Measurements from ENCODE around the gene TMEM18. TPM values are rescaled to one million over a fixed set of nuclear protein-coding genes. Genes with fewer than 3 reads are reported as not detected.

Gene TMEM18
- total RNA-seq, 1 experiment from 2014 or later: 33.5 TPM

- ChIA-PET RAD21 (ENCODE audit: low non-redundant PET in 1 of 2, low total read pairs in 2 of 2, uncharacterized antibody in 2 of 2, unreplicated experiment in 2 of 2) (no interaction called here), CTCF (no interaction called here), POLR2A (no interaction called here)
- H3K27me3 ChIP-seq (ENCODE audit: insufficient read depth, low read length): 0 out of 2 replicates have a peak, but pooled peaks cover 3% of the 10 kb centered on the region
- H3K4me3 ChIP-seq (replicated peaks in 1 of 2; ENCODE audit: low read depth in 1 of 2, low read length in 2 of 2): no peak overlapping the region
- no peaks in the 10 kb centered on the region for H3K79me2 ChIP-seq (ENCODE audit: insufficient read depth, low read length)
- H4K20me1 ChIP-seq (ENCODE audit: insufficient read depth): no peaks in the 10 kb centered on the region
- TF ChIP-seq ZFX (IDR thresholded peaks at IDR 0.05) (no peak), POLR2AphosphoS5 (IDR thresholded peaks at IDR 0.05; ENCODE audit: low read depth, low read length) (no peak), SRF (IDR thresholded peaks at IDR 0.05; ENCODE audit: low read depth) (no peak), EGR1 (IDR thresholded peaks at IDR 0.05; ENCODE audit: low read depth) (no peak), ATF3 (IDR thresholded peaks at IDR 0.05) (no peak), EZH2 (IDR thresholded peaks at IDR 0.05) (no peak), SIN3A (IDR thresholded peaks at IDR 0.05; ENCODE audit: low read depth) (no peak), ELF1 (IDR thresholded peaks at IDR 0.05; ENCODE audit: borderline replicate concordance, low read depth) (no peak), REST (IDR thresholded peaks at IDR 0.05; ENCODE audit: low read depth) (no peak), RAD21 (IDR thresholded peaks at IDR 0.05; ENCODE audit: low read depth) (no peak), EZH2phosphoT487 (IDR thresholded peaks at IDR 0.05; ENCODE audit: borderline replicate concordance) (no peak), MAX (IDR thresholded peaks at IDR 0.05) (no peak)
- H3K9me3 ChIP-seq (ENCODE audit: control insufficient read depth in 1 of 2, insufficient read depth in 1 of 2, low read depth in 1 of 2, low read length in 2 of 2): no peaks in the 10 kb centered on the region
- ATAC-seq (no peak), DNase-seq (ENCODE audit: low read depth, low spot score) (no peak)
- no peaks in the 10 kb centered on the region for H3K9me2 ChIP-seq (ENCODE audit: insufficient read depth)
- no peaks in the 10 kb centered on the region for H3K4me1 ChIP-seq (ENCODE audit: control insufficient read depth in 1 of 2, insufficient read depth in 2 of 2, low read length in 2 of 2)
- intact Hi-C loops (cut with micrococcal nuclease): no loop called here
- H3K27ac ChIP-seq (ENCODE audit: low read depth, low read length): no peak overlapping the region
- H3K9ac ChIP-seq (ENCODE audit: low read length): no peak overlapping the region
- no peak overlapping the region for H3K4me2 ChIP-seq (ENCODE audit: low read length)
- BruUV-seq (replicated peaks): no TSS peak
- H3K36me3 ChIP-seq (ENCODE audit: control insufficient read depth in 1 of 2, insufficient read depth in 2 of 2, low read length in 2 of 2): 0 out of 4 replicates have a peak, but pooled peaks cover 0 to 3% of the 10 kb centered on the region in 2 experiments
- H2AFZ ChIP-seq (ENCODE audit: low read depth, low read length, poor library complexity, severe bottlenecking): no peak overlapping the region
Observed at GRCh38 chr2:660029-660428, 17.2 kb downstream of the TMEM18 start.

All from HCT116 (cell line).